Measurements from ENCODE around the gene PDLIM3.
"Not testable (repeated sequence)": the region's sequence is repeated elsewhere in the genome, so short reads cannot be mapped to it uniquely, and the experiment has no call there.

The PDLIM3 gene

GRCh38 chr4:185550933-185551332, 15.6 kb upstream of the PDLIM3 start:
- DNase-seq: no peak

- DNase-seq: no peak
Observed at GRCh38 chr4:185549095-185549639, 13.9 kb upstream of the PDLIM3 start.

GRCh38 chr4:185548587-185548986, 13.3 kb upstream of the PDLIM3 start:
- DNase-seq: no peak

- no peak for DNase-seq
Observed at GRCh38 chr4:185546335-185546734, 11.0 kb upstream of the PDLIM3 start.

- DNase-seq: no peak
Observed at GRCh38 chr4:185542626-185543315, 7.5 kb upstream of the PDLIM3 start.

DNA sequence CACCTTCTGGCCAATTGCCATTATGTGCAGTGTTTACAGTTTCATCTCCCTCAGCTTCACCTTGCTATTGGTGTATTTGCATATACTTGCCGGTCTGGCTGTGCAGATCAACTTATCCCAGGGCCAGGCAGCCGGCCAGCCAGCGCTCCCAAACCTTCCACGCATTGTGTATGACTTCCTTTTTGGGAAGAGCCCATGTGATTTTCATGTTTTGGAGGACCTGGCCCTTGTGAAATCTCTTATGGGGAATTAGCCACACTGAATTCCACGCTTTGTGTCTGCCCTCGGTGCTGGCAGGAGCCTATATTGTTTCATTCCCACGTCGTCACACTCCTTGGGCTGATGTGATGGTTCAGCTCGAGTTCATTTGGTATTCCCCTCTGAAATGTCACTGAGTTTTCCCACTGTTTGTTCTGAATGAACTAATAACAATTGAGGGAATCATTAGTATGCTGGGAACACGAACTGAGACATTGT, 6.0 kb upstream of the PDLIM3 start:
- DNase-seq: no peak

DNA sequence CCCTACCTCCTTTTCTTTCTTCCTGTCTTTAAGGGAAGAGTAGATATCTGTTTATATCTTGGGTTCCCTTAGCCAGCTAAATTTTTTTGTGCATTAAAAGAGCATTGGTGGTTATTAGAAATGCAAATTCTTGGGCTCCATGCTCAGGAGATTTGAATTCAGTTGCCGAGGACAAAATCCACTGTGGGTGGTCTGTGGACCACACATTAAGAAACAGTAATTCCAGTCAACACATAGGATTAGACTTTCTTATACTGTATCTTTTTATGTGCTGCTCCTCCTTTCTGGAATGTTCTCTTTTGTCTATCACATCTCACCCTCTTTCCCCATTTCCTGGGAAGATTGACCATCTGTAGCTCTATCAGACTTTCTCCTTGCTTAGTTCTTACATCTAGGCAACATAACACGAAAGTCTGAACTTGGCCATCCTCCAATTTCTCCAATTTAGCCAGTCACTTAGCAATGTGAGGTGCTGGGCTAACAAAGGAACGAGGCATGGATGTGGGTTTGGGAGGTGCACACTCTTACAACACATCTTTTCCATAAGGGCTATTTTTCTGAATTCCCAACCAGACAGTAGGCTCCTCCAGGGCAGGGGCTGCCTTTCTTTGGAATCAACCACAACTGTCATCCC, 5.3 kb upstream of the PDLIM3 start:
- no peak for DNase-seq

GRCh38 chr4:185540040-185540439, 4.7 kb upstream of the PDLIM3 start:
- no peak for DNase-seq

DNA sequence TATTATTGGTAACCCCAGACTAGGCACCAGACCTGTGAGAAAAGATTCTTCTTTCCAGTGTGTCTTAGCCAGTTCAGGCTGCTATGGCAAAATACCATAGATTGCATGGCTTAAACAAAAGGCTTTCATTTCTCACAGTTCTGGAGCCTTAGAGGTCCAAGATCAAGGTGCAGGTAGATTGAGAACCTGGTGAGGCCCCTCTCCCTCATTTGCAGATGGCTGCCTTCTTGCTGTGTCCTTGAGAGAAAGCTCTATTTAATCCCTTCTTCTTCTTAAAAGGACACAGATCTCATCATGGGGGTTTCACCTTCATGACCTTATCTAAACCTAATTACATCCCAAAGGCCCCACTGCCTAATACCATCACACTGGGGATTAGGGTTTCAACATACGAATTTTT, 3.5 kb upstream of the PDLIM3 start:
- DNase-seq: no peak

- no peak for DNase-seq
Observed at GRCh38 chr4:185536411-185536709, 1.1 kb upstream of the PDLIM3 start.

DNA sequence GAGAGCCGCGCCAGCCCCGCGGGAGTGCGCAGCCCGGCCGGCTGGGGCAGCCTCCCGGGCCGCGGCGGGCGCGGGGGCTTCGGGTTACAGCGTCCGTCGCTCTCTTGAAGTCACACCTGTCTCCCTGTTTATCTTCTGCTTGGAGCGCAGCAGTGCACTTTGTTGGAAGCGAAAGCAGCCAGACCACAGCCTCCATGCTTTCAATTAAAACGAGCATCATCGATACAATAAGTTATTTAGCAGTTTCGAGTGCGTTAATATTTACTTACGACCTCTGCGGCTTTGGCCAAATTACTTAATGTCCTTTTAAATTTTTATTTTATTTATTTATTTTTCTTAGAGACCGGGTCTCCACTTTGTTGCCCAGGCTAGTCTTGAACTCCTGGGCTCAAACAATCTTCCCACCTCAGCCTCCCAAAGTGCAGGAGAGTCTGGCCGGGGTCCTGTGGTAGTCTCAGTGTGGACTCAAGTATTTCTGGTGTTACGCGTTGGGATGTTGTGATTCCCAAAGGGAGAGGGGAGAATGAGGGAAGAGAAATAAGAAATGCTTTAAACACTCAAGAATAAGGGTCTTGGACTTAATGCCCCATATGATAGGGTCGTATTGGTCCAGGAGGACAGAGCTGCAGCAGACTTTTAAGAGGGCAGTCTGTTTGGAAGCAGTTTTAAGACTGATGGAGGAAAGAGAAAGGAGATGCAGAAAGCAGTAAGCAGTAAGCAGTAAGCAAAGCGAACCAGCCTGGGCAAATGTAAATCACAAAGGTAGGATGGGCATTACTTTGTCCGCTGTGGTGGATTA, 504 bp upstream of the PDLIM3 start:
- no peak for DNase-seq

- no peak for DNase-seq
Observed at GRCh38 chr4:185534511-185534865, 819 bp downstream of the PDLIM3 start.

GRCh38 chr4:185532795-185533324, 2.4 kb downstream of the PDLIM3 start:
- no peak for DNase-seq

- DNase-seq: no peak
Observed at GRCh38 chr4:185532293-185532692, 3.0 kb downstream of the PDLIM3 start.

DNA sequence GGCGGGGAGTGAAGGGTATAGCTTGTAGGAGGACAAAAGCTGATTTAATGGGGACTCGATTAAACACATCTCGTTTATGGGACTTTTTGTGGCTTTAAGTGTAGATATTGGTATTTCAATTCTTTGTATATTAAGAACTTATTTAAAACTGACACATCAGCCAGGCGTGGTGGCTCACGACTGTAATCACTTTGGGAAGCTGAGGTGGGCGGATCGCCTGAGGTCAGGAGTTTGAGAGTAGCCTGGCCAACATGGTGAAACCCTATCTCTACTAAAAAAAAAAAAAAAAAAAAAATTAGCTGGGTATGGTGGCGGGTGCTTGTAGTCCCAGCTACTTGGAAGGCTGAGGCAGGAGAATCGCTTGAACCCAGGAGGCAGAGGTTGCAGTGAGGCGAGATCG, 3.7 kb downstream of the PDLIM3 start:
- DNase-seq: not testable (repeated sequence)

- no peak for DNase-seq
Observed at GRCh38 chr4:185529413-185529812, 5.9 kb downstream of the PDLIM3 start.

GRCh38 chr4:185524888-185525863, 10.1 kb downstream of the PDLIM3 start:
- DNase-seq: no peak

GRCh38 chr4:185523862-185524261, 11.4 kb downstream of the PDLIM3 start:
- DNase-seq: no peak

GRCh38 chr4:185522451-185522850, 12.9 kb downstream of the PDLIM3 start:
- no peak for DNase-seq

- no peak for DNase-seq
Observed at GRCh38 chr4:185520119-185520518, 15.2 kb downstream of the PDLIM3 start.

- DNase-seq: no peak
Observed at GRCh38 chr4:185518494-185518893, 16.8 kb downstream of the PDLIM3 start.

GRCh38 chr4:185518069-185518468, 17.2 kb downstream of the PDLIM3 start:
- no peak for DNase-seq

All from activated CD8-positive, alpha-beta memory T cell treated with anti-CD3 and anti-CD28 coated beads for 24 hours (primary cell).